HEK293 (cell line): ENCODE measurements around the gene AHCYL2.

Experiments
- YY2 ChIP-seq: fragments of 450-650 bp; formaldehyde crosslinking; IDR thresholded peaks from 2 replicates; pipeline ENCODE4 v1.5.1; 2016; ENCODE audit warnings: missing biosample characterization, missing genetic modification characterization
- ZBTB1 ChIP-seq: fragments of 450-650 bp; formaldehyde crosslinking; IDR thresholded peaks from 2 replicates; pipeline ENCODE4 v1.5.1; 2016; ENCODE audit warnings: missing biosample characterization, missing genetic modification characterization
- ZBTB49 ChIP-seq: fragments of 450-650 bp; formaldehyde crosslinking; IDR thresholded peaks from 2 replicates; pipeline ENCODE4 v1.5.1; 2016; ENCODE audit warnings: missing biosample characterization, missing genetic modification characterization, low read depth
- ZEB2 ChIP-seq: fragments of 450-650 bp; formaldehyde crosslinking; IDR thresholded peaks from 2 replicates; pipeline ENCODE4 v1.5.1; 2016; ENCODE audit warnings: missing biosample characterization, missing genetic modification characterization
- ZFP41 ChIP-seq: fragments of 450-650 bp; formaldehyde crosslinking; IDR thresholded peaks from 2 replicates; pipeline ENCODE4 v1.5.1; 2016; ENCODE audit warnings: missing biosample characterization, missing genetic modification characterization, borderline replicate concordance
- ZNF146 ChIP-seq: fragments of 450-650 bp; formaldehyde crosslinking; IDR thresholded peaks from 2 replicates; pipeline ENCODE4 v1.5.1; 2016; ENCODE audit warnings: missing biosample characterization, missing genetic modification characterization
- ZNF670 ChIP-seq: fragments of 450-650 bp; formaldehyde crosslinking; IDR thresholded peaks from 2 replicates; pipeline ENCODE4 v1.5.1; 2016; ENCODE audit warnings: missing biosample characterization, missing genetic modification characterization, low read depth
- TF ChIP-seq, protein P1 (sequence below): fragments of 450-650 bp; formaldehyde crosslinking; IDR thresholded peaks from 2 replicates; pipeline ENCODE4 v1.5.1; 2016; ENCODE audit warnings: missing biosample characterization, missing genetic modification characterization
- TF ChIP-seq, protein P2 (sequence below): fragments of 450-650 bp; formaldehyde crosslinking; IDR thresholded peaks from 2 replicates; pipeline ENCODE4 v1.5.1; 2016; ENCODE audit warnings: missing biosample characterization, missing genetic modification characterization
- TF ChIP-seq, protein P3 (sequence below): fragments of 450-650 bp; formaldehyde crosslinking; IDR thresholded peaks from 2 replicates; pipeline ENCODE4 v1.5.1; 2017; ENCODE audit warnings: missing biosample characterization, mild to moderate bottlenecking, missing genetic modification characterization, moderate library complexity
- TF ChIP-seq, protein P4 (sequence below): fragments of 450-650 bp; formaldehyde crosslinking; IDR thresholded peaks from 2 replicates; pipeline ENCODE4 v1.5.1; 2017; ENCODE audit warnings: missing biosample characterization, missing genetic modification characterization

DNA sequence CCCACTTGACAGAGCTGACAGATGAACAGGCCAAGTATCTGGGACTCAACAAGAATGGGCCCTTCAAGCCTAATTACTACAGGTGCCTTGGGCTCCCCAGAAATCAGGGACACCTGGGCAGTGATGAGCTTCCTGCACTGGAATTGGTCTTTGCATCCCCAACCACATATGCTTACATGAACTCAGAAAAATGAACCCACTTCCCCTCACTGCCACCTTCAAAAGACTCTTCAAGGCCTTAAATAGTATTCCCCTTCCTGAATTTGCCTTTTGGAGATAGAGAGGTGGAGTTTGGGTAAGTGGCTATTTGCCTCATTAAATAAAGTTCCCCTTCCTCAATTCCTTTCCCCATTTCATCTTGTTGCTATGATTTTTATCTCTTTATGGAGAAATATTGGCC lies 201.7 kb downstream of the AHCYL2 start:
- TF ChIP-seq ZNF146 (tag by site-specific recombination), result no peak
- no peak for TF ChIP-seq ZBTB1
- TF ChIP-seq, protein P1, sequence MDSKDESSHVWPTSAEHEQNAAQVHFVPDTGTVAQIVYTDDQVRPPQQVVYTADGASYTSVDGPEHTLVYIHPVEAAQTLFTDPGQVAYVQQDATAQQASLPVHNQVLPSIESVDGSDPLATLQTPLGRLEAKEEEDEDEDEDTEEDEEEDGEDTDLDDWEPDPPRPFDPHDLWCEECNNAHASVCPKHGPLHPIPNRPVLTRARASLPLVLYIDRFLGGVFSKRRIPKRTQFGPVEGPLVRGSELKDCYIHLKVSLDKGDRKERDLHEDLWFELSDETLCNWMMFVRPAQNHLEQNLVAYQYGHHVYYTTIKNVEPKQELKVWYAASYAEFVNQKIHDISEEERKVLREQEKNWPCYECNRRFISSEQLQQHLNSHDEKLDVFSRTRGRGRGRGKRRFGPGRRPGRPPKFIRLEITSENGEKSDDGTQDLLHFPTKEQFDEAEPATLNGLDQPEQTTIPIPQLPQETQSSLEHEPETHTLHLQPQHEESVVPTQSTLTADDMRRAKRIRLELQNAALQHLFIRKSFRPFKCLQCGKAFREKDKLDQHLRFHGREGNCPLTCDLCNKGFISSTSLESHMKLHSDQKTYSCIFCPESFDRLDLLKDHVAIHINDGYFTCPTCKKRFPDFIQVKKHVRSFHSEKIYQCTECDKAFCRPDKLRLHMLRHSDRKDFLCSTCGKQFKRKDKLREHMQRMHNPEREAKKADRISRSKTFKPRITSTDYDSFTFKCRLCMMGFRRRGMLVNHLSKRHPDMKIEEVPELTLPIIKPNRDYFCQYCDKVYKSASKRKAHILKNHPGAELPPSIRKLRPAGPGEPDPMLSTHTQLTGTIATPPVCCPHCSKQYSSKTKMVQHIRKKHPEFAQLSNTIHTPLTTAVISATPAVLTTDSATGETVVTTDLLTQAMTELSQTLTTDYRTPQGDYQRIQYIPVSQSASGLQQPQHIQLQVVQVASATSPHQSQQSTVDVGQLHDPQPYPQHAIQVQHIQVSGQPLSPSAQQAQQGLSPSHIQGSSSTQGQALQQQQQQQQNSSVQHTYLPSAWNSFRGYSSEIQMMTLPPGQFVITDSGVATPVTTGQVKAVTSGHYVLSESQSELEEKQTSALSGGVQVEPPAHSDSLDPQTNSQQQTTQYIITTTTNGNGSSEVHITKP, result no peak
- TF ChIP-seq, protein P2, sequence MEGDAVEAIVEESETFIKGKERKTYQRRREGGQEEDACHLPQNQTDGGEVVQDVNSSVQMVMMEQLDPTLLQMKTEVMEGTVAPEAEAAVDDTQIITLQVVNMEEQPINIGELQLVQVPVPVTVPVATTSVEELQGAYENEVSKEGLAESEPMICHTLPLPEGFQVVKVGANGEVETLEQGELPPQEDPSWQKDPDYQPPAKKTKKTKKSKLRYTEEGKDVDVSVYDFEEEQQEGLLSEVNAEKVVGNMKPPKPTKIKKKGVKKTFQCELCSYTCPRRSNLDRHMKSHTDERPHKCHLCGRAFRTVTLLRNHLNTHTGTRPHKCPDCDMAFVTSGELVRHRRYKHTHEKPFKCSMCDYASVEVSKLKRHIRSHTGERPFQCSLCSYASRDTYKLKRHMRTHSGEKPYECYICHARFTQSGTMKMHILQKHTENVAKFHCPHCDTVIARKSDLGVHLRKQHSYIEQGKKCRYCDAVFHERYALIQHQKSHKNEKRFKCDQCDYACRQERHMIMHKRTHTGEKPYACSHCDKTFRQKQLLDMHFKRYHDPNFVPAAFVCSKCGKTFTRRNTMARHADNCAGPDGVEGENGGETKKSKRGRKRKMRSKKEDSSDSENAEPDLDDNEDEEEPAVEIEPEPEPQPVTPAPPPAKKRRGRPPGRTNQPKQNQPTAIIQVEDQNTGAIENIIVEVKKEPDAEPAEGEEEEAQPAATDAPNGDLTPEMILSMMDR (tag by site-specific recombination), result no peak
- TF ChIP-seq YY2 (tag by site-specific recombination), result no peak
- no peak for TF ChIP-seq ZNF670
- no peak for TF ChIP-seq ZFP41 (tag by site-specific recombination)
- no peak for TF ChIP-seq ZBTB49 (tag by site-specific recombination)
- TF ChIP-seq ZEB2 (tag by site-specific recombination), result no peak
- TF ChIP-seq, protein P3, sequence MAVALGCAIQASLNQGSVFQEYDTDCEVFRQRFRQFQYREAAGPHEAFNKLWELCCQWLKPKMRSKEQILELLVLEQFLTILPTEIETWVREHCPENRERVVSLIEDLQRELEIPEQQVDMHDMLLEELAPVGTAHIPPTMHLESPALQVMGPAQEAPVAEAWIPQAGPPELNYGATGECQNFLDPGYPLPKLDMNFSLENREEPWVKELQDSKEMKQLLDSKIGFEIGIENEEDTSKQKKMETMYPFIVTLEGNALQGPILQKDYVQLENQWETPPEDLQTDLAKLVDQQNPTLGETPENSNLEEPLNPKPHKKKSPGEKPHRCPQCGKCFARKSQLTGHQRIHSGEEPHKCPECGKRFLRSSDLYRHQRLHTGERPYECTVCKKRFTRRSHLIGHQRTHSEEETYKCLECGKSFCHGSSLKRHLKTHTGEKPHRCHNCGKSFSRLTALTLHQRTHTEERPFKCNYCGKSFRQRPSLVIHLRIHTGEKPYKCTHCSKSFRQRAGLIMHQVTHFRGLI (tag by site-specific recombination), result no peak
- TF ChIP-seq, protein P4, sequence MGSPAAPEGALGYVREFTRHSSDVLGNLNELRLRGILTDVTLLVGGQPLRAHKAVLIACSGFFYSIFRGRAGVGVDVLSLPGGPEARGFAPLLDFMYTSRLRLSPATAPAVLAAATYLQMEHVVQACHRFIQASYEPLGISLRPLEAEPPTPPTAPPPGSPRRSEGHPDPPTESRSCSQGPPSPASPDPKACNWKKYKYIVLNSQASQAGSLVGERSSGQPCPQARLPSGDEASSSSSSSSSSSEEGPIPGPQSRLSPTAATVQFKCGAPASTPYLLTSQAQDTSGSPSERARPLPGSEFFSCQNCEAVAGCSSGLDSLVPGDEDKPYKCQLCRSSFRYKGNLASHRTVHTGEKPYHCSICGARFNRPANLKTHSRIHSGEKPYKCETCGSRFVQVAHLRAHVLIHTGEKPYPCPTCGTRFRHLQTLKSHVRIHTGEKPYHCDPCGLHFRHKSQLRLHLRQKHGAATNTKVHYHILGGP (tag by site-specific recombination), result no peak
